ENCODE results near the gene NOX4. TPM values are rescaled to one million over a fixed set of nuclear protein-coding genes. Genes with fewer than 3 reads are reported as not detected.

NOX4 gene
- total RNA-seq, 2 donors from 2014 or later = 2.7 to 6.0 TPM

DNA sequence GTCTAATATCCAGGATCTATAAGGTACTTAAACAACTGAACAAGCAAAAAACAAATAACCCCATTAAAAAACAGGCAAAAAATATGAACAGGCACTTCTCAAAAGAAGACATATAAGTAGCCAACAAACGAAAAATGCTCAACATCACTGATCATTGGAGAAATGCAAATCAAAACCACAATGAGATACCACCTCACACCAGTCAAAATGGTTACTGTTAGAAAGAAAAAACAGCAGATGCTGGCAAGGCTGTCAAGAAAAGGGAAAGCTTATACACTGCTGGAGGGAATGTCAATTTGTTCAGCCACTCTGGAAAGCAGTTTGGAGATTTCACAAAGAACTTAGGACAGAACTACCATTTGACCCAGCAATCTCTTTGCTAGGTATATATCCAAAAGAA is 30.6 kb upstream of the NOX4 start:
- Histone ChIP-seq H3K27ac (ENCODE audit: low read depth, low read length) (no peak overlapping the region), H3K4me3 (ENCODE audit: low read length) (no peak overlapping the region), H3K9ac (ENCODE audit: extremely low read depth, low read length, poor library complexity, severe bottlenecking) (no peak overlapping the region), H3K4me1 (ENCODE audit: control insufficient read depth, insufficient read depth, low read length) (no peaks in the 10 kb centered on the region), H3K36me3 (ENCODE audit: control insufficient read depth, insufficient read depth, low read length) (no peaks in the 10 kb centered on the region), H3K27me3 (ENCODE audit: control insufficient read depth, insufficient read depth, low read length, poor library complexity, severe bottlenecking) (no peaks in the 10 kb centered on the region), H3K9me3 (ENCODE audit: control insufficient read depth, low read length) (peaks cover 10% of the 10 kb centered on the region)
- no peak for TF ChIP-seq CTCF (conservative IDR thresholded peaks at IDR 0.05)
- Mint-ChIP-seq H3K4me1 (peaks cover 7% of the 10 kb centered on the region), H3K27me3 (ENCODE audit: insufficient read depth) (no peaks in the 10 kb centered on the region), H3K36me3 (ENCODE audit: low read depth) (no peaks in the 10 kb centered on the region), H3K9me3 (peaks cover 6% of the 10 kb centered on the region), H3K27ac (no peak overlapping the region), H3K4me3 (no peak overlapping the region)
- WGBS, 2 experiments (ENCODE audit: insufficient coverage in 1 of 2, insufficient read length in 1 of 2) = 71% methylated on average over 1 of the region's 1 CpG; no CpG with 5 or more reads in 1 of the 2 experiments
- DNase-seq = no peak

GRCh38 chr11:89521294-89521693 is 30.1 kb upstream of the NOX4 start:
- H3K27me3 ChIP-seq (ENCODE audit: control insufficient read depth, insufficient read depth, low read length, poor library complexity, severe bottlenecking) = no peaks in the 10 kb centered on the region
- no peaks in the 10 kb centered on the region for H3K4me1 ChIP-seq (ENCODE audit: control insufficient read depth, insufficient read depth, low read length)
- peaks cover 12% of the 10 kb centered on the region for H3K4me1 Mint-ChIP-seq
- DNase-seq = no peak
- H3K4me3 Mint-ChIP-seq = no peak overlapping the region
- no peak overlapping the region for H3K9ac ChIP-seq (ENCODE audit: extremely low read depth, low read length, poor library complexity, severe bottlenecking)
- no peak for TF ChIP-seq CTCF (conservative IDR thresholded peaks at IDR 0.05)
- no peak overlapping the region for H3K27ac Mint-ChIP-seq
- H3K36me3 Mint-ChIP-seq (ENCODE audit: low read depth) = no peaks in the 10 kb centered on the region
- H3K9me3 Mint-ChIP-seq = peaks cover 2% of the 10 kb centered on the region
- H3K36me3 ChIP-seq (ENCODE audit: control insufficient read depth, insufficient read depth, low read length) = no peaks in the 10 kb centered on the region
- H3K27ac ChIP-seq (ENCODE audit: low read depth, low read length) = no peak overlapping the region
- no peaks in the 10 kb centered on the region for H3K27me3 Mint-ChIP-seq (ENCODE audit: insufficient read depth)
- H3K9me3 ChIP-seq (ENCODE audit: control insufficient read depth, low read length) = peaks cover 10% of the 10 kb centered on the region
- WGBS, 2 experiments (ENCODE audit: insufficient coverage in 1 of 2, insufficient read length in 1 of 2) = 94% methylated on average over 2 of the region's 2 CpGs; no CpG with 5 or more reads in 1 of the 2 experiments
- H3K4me3 ChIP-seq (ENCODE audit: low read length) = no peak overlapping the region

- no peak overlapping the region for H3K27ac ChIP-seq (ENCODE audit: low read depth, low read length)
- DNase-seq = no peak
- Mint-ChIP-seq H3K4me1 (peaks cover 12% of the 10 kb centered on the region), H3K4me3 (no peak overlapping the region), H3K27ac (no peak overlapping the region), H3K9me3 (peaks cover 6% of the 10 kb centered on the region), H3K36me3 (ENCODE audit: low read depth) (peaks cover 2% of the 10 kb centered on the region), H3K27me3 (ENCODE audit: insufficient read depth) (no peaks in the 10 kb centered on the region)
- WGBS, 2 experiments (ENCODE audit: insufficient coverage in 1 of 2, insufficient read length in 1 of 2) = 100% methylated on average over 2 of the region's 2 CpGs; no CpG with 5 or more reads in 1 of the 2 experiments
- TF ChIP-seq CTCF (conservative IDR thresholded peaks at IDR 0.05) = no peak
- H3K4me1 ChIP-seq (ENCODE audit: control insufficient read depth, insufficient read depth, low read length) = no peaks in the 10 kb centered on the region
- no peak overlapping the region for H3K4me3 ChIP-seq (ENCODE audit: low read length)
- H3K9ac ChIP-seq (ENCODE audit: extremely low read depth, low read length, poor library complexity, severe bottlenecking) = no peak overlapping the region
- H3K36me3 ChIP-seq (ENCODE audit: control insufficient read depth, insufficient read depth, low read length) = no peaks in the 10 kb centered on the region
- no peaks in the 10 kb centered on the region for H3K27me3 ChIP-seq (ENCODE audit: control insufficient read depth, insufficient read depth, low read length, poor library complexity, severe bottlenecking)
- peaks cover 9% of the 10 kb centered on the region for H3K9me3 ChIP-seq (ENCODE audit: control insufficient read depth, low read length)
Observed at GRCh38 chr11:89516496-89516895, 25.3 kb upstream of the NOX4 start.

Data from endodermal cell (in vitro differentiated cells).